ENCODE results near the gene LTC4S. TPM values are rescaled to one million over a fixed set of nuclear protein-coding genes. Genes with fewer than 3 reads are reported as not detected.

Gene LTC4S
- total and polyA plus RNA-seq, 9 of the 15 experiments (the other 6 are each of a cell fraction or from before 2014, with no cell fraction given), result 0.17 to 0.77 (median 0.75) TPM; not detected in 6

DNA sequence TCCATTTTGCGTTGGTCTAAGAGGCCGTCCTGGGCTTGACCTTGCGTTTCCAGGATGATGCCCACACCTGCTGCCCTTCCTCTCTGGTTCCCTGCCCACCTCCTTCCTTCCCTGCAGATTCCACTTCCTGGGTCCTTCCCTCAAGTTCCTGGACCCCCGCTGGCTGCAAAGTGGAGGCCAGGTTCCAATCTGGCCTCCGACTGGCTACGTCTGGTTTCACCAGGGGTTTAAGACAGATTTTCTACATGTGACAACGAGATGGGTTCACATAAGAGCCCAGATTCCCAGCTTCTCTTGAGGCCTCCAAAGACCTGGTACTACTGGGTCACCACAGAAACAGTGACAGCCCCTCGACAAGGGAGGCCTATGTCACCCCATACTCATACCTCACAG is 10.8 kb downstream of the LTC4S start (continued):
- TF ChIP-seq, protein P1, sequence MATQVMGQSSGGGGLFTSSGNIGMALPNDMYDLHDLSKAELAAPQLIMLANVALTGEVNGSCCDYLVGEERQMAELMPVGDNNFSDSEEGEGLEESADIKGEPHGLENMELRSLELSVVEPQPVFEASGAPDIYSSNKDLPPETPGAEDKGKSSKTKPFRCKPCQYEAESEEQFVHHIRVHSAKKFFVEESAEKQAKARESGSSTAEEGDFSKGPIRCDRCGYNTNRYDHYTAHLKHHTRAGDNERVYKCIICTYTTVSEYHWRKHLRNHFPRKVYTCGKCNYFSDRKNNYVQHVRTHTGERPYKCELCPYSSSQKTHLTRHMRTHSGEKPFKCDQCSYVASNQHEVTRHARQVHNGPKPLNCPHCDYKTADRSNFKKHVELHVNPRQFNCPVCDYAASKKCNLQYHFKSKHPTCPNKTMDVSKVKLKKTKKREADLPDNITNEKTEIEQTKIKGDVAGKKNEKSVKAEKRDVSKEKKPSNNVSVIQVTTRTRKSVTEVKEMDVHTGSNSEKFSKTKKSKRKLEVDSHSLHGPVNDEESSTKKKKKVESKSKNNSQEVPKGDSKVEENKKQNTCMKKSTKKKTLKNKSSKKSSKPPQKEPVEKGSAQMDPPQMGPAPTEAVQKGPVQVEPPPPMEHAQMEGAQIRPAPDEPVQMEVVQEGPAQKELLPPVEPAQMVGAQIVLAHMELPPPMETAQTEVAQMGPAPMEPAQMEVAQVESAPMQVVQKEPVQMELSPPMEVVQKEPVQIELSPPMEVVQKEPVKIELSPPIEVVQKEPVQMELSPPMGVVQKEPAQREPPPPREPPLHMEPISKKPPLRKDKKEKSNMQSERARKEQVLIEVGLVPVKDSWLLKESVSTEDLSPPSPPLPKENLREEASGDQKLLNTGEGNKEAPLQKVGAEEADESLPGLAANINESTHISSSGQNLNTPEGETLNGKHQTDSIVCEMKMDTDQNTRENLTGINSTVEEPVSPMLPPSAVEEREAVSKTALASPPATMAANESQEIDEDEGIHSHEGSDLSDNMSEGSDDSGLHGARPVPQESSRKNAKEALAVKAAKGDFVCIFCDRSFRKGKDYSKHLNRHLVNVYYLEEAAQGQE (IDR thresholded peaks at IDR 0.05; ENCODE audit: borderline replicate concordance), result peak; percentile 9; the same call in 1 of the 2 replicates
- TF ChIP-seq, protein P1 (CRISPR knock-in tag; IDR thresholded peaks at IDR 0.05; ENCODE audit: low read depth), result no peak
- TF ChIP-seq RBBP5 (IDR thresholded peaks at IDR 0.05; ENCODE audit: borderline replicate concordance, insufficient read depth, low read length, poor library complexity, severe bottlenecking) (peak; percentile 8), ZNF436 (CRISPR knock-in tag; IDR thresholded peaks at IDR 0.05) (no peak), NCOR1 (IDR thresholded peaks at IDR 0.05) (no peak)

Measured in K562 (cell line).